HG02973 (cell line): ENCODE data around the gene SHD.
"Not testable (repeated sequence)": the region's sequence is repeated elsewhere in the genome, so short reads cannot be mapped to it uniquely, and the experiment has no call there.

Experiments
- ATAC-seq: cut with Tn5 transposase; IDR thresholded peaks from one replicate; pipeline ENCODE4 v1.9.1; 2021; ENCODE audit warnings: moderate library complexity; ENCODE audit not compliant: unreplicated experiment

SHD gene

GRCh38 chr19:4266253-4267000 lies 12.6 kb upstream of the SHD start:
- ATAC-seq = no peak

- ATAC-seq = no peak
Observed at GRCh38 chr19:4267101-4267900, 11.8 kb upstream of the SHD start.

- no peak for ATAC-seq
Observed at GRCh38 chr19:4267901-4268815, 10.9 kb upstream of the SHD start.

GRCh38 chr19:4268816-4269430 lies 10.1 kb upstream of the SHD start:
- no peak for ATAC-seq

GRCh38 chr19:4272894-4273293 lies 6.2 kb upstream of the SHD start:
- ATAC-seq = no peak

- not testable (repeated sequence) for ATAC-seq
Observed at GRCh38 chr19:4274321-4274686, 4.8 kb upstream of the SHD start.

- no peak for ATAC-seq
Observed at GRCh38 chr19:4277191-4277696, 1.8 kb upstream of the SHD start.

- ATAC-seq = no peak
Observed at GRCh38 chr19:4278010-4278409, 1.1 kb upstream of the SHD start.

- no peak for ATAC-seq
Observed at GRCh38 chr19:4279267-4279529, 132 bp downstream of the SHD start.

GRCh38 chr19:4279530-4280422 lies 710 bp downstream of the SHD start:
- no peak for ATAC-seq

GRCh38 chr19:4284176-4284958 lies 5.3 kb downstream of the SHD start:
- no peak for ATAC-seq

- ATAC-seq = no peak
Observed at GRCh38 chr19:4284974-4285373, 5.9 kb downstream of the SHD start.

- ATAC-seq = not testable (repeated sequence)
Observed at GRCh38 chr19:4286141-4286540, 7.1 kb downstream of the SHD start.

GRCh38 chr19:4288091-4288777 lies 9.2 kb downstream of the SHD start:
- ATAC-seq = no peak

- ATAC-seq = no peak
Observed at GRCh38 chr19:4291184-4291732, 12.2 kb downstream of the SHD start.

- ATAC-seq = no peak
Observed at GRCh38 chr19:4292515-4292914, 13.4 kb downstream of the SHD start.

GRCh38 chr19:4294389-4294788 lies 15.3 kb downstream of the SHD start:
- no peak for ATAC-seq
